HepG2 (cell line): Measurements from ENCODE around the gene FUT3. TPM values are rescaled to one million over a fixed set of nuclear protein-coding genes. Genes with fewer than 3 reads are reported as not detected.

Experiments
- ATAC-seq: fragments of 200-7000 bp; cut with Tn5 transposase; 3 replicates; pipeline ENCODE4 v1.9.1; 2020; ENCODE audit warnings: mild to moderate bottlenecking, moderate library complexity
- BruUV-seq: library from RNA; stranded (reverse); fragments of 400-500 nt; replicated peaks from 2 replicates; lab custom pipeline; 2021; lab: Mats Ljungman, UMichigan
- CTCF ChIA-PET: fragments of 300-600 bp; formaldehyde crosslinking; extraction: SDS; loops from one replicate; lab custom pipeline; 2021; ENCODE audit warnings: low total read pairs, inconsistent platforms, low intra/inter-chr PET ratio; lab: Yijun Ruan, JAX
- POLR2A ChIA-PET: fragments of 350-600 bp; sonication (Branson Sonifier 250); formaldehyde crosslinking; loops from one replicate; lab custom pipeline; 2020; ENCODE audit warnings: antibody characterized with exemption, inconsistent platforms; lab: Yijun Ruan, JAX
- DNase-seq: peaks from one replicate; pipeline ENCODE4 v3.0.0-alpha.2; 2015; ENCODE audit warnings: low spot score
- FAIRE-seq: peaks from 3 replicates; lab custom pipeline; 2011; peaks lifted over from hg19 to GRCh38; lab: Jason Lieb, UNC
- H2AFZ ChIP-seq: one replicate; pipeline ENCODE4 v1.6.1; 2011; ENCODE audit warnings: low read length, inconsistent platforms
- H3K27ac ChIP-seq: fragments of 300-600 bp; 3 replicates; pipeline ENCODE4 v1.8.0; 2011; ENCODE audit warnings: mixed run types, mild to moderate bottlenecking, mixed read lengths, low read length, inconsistent platforms; ENCODE audit not compliant: insufficient read depth; ENCODE audit errors: extremely low read length
- H3K27me3 ChIP-seq, 2 experiments: fragments of 200-600 bp in 1 of 2; 2 replicates in 1 of 2; 3 replicates in 1 of 2; pipeline versions ENCODE4 v1.6.0 to v1.8.0; 2011; ENCODE audit warnings: low read length in 2 of 2, mild to moderate bottlenecking in 2 of 2, moderate library complexity in 2 of 2, inconsistent platforms in 1 of 2; ENCODE audit not compliant: insufficient read depth in 2 of 2, control insufficient read depth in 1 of 2
- H3K36me3 ChIP-seq, 2 experiments: fragments of 200-600 bp in 1 of 2; replicated peaks in 1 of 2; 2 replicates in 1 of 2; 3 replicates in 1 of 2; pipeline versions ENCODE4 v1.5.1 to v1.8.0; 2011; ENCODE audit warnings: low read length in 2 of 2, inconsistent platforms in 1 of 2; ENCODE audit not compliant: insufficient read depth in 2 of 2, control insufficient read depth in 1 of 2
- H3K4me1 ChIP-seq: 2 replicates; pipeline ENCODE4 v1.5.1; 2012; ENCODE audit warnings: low read length, inconsistent platforms; ENCODE audit not compliant: insufficient read depth
- H3K4me2 ChIP-seq: 2 replicates; pipeline ENCODE4 v1.6.0; 2011; ENCODE audit warnings: low read depth, low read length, inconsistent platforms
- H3K4me3 ChIP-seq, 3 experiments: fragments of 200-600 bp in 1 of 3; sonication (generic), shearing (Covaris generic) in 1 of 3; replicated peaks in 1 of 3; 2 replicates each; pipeline ENCODE4 v1.5.1; 2011 to 2016; ENCODE audit warnings: low read length in 3 of 3, inconsistent platforms in 2 of 3, low read depth in 2 of 3, mild to moderate bottlenecking in 2 of 3, control low read depth in 1 of 3, mixed read lengths in 1 of 3; ENCODE audit not compliant: insufficient read depth in 1 of 3
- H3K79me2 ChIP-seq: one replicate; pipeline ENCODE4 v1.6.1; 2011; ENCODE audit warnings: low read length, inconsistent platforms; ENCODE audit not compliant: insufficient read depth
- H3K9ac ChIP-seq: 2 replicates; pipeline ENCODE4 v1.6.0; 2011; ENCODE audit warnings: mild to moderate bottlenecking, low read depth, low read length, inconsistent platforms; ENCODE audit not compliant: insufficient read depth
- H3K9me3 ChIP-seq: 2 replicates; pipeline ENCODE4 v1.5.1; 2012; ENCODE audit warnings: mild to moderate bottlenecking, low read length
- H4K20me1 ChIP-seq: 2 replicates; pipeline ENCODE4 v1.6.0; 2011; ENCODE audit warnings: inconsistent platforms, mild to moderate bottlenecking, low read length, moderate library complexity; ENCODE audit not compliant: insufficient read depth
- AFF4 ChIP-seq: sonication (generic); formaldehyde crosslinking; IDR thresholded peaks from 2 replicates; pipeline ENCODE4 v1.4.0; 2020; ENCODE audit warnings: missing genetic modification reagents
- AGO1 ChIP-seq: fragments of 200-400 bp; formaldehyde crosslinking; IDR thresholded peaks from 2 replicates; pipeline ENCODE4 v1.6.1; 2017; ENCODE audit warnings: mild to moderate bottlenecking, low read depth, low read length, moderate library complexity; ENCODE audit not compliant: poor library complexity, severe bottlenecking
- CENPX ChIP-seq: sonication (generic); formaldehyde crosslinking; IDR thresholded peaks from 2 replicates; pipeline ENCODE4 v1.9.0; 2021; ENCODE audit warnings: mild to moderate bottlenecking, missing genetic modification reagents, moderate library complexity
- DDIT3 ChIP-seq: sonication (generic); formaldehyde crosslinking; IDR thresholded peaks from 2 replicates; pipeline ENCODE4 v1.4.0; 2020; ENCODE audit warnings: mild to moderate bottlenecking, missing genetic modification reagents
- PRMT3 ChIP-seq: sonication (generic); formaldehyde crosslinking; IDR thresholded peaks from 2 replicates; pipeline ENCODE4 v1.8.1; 2022; ENCODE audit warnings: low read depth, mild to moderate bottlenecking, moderate library complexity, missing genetic modification reagents, borderline replicate concordance
- SIX4 ChIP-seq: sonication (generic); formaldehyde crosslinking; IDR thresholded peaks from 2 replicates; pipeline ENCODE4 v1.4.0; 2020; ENCODE audit warnings: missing genetic modification reagents
- SOX5 ChIP-seq: IDR thresholded peaks from 2 replicates; pipeline ENCODE4 v1.6.1; 2016; ENCODE audit warnings: borderline replicate concordance
- ZNF362 ChIP-seq: sonication (generic); formaldehyde crosslinking; IDR thresholded peaks from 2 replicates; pipeline ENCODE4 v1.4.0; 2020; ENCODE audit warnings: missing genetic modification reagents, mild to moderate bottlenecking, borderline replicate concordance
- ZSCAN21 ChIP-seq: sonication (generic); formaldehyde crosslinking; IDR thresholded peaks from 2 replicates; pipeline ENCODE4 v1.8.0; 2022; ENCODE audit warnings: mild to moderate bottlenecking, missing genetic modification reagents, moderate library complexity, borderline replicate concordance
- WGBS: methylation state at CpG from one replicate; pipeline ENCODE4 v1.1.6; 2017; ENCODE audit warnings: low lambda C conversion rate; 5-methylcytosine and 5-hydroxymethylcytosine counted together
- in situ Hi-C: cut with HindIII; loops from 2 replicates; pipeline ENCODE4 v1.10.0; 2017; ENCODE audit warnings: low pct_unique_long_range_greater_than_20kb; ENCODE audit not compliant: extremely low pct_ligation_motif_present
- intact Hi-C: fragments of 100-400 bp; cut with micrococcal nuclease; formaldehyde crosslinking; loops from one replicate; pipeline ENCODE4 v1.10.0; 2022; ENCODE audit not compliant: unreplicated experiment
- polyA plus RNA-seq, 8 experiments: library from polyadenylated mRNA; depleted of rRNA in 3 of 8; stranded (reverse) in 7 of 8; unstranded in 1 of 8; fragments of >200 nt; fragmentation: Illumina TruSeq in 4 of 8; extraction: Trizol in 4 of 8; gene quantifications; 2 replicates each; pipeline versions ENCODE4 v1.2.1 to v1.2.3, GENCODE V29; 2011 to 2016; ENCODE audit warnings: low read depth in 4 of 8, missing spikeins in 1 of 8, mixed read lengths in 1 of 8; ENCODE audit not compliant: insufficient read depth in 1 of 8
- total RNA-seq, 5 experiments: library from RNA; depleted of rRNA; stranded (reverse); fragments of >200 nt; fragmentation: Illumina TruSeq; extraction: Trizol; gene quantifications; 2 replicates each; pipeline ENCODE4 v1.2.3, GENCODE V29; 2016; ENCODE audit warnings: low read depth in 1 of 5

FUT3 gene
- total and polyA plus RNA-seq, 2 of the 13 experiments (the other 11 are each of a cell fraction or from before 2014, with no cell fraction given), result 0.53 to 1.1 TPM

- Histone ChIP-seq H2AFZ (no peak overlapping the region), H3K4me3 (no peak overlapping the region), H3K9me3 (no peaks in the 10 kb centered on the region), H3K79me2 (no peaks in the 10 kb centered on the region), H4K20me1 (no peaks in the 10 kb centered on the region), H3K9ac (no peak overlapping the region), H3K36me3 (peaks cover 0 to 6% of the 10 kb centered on the region in 2 experiments; a peak in 1 of 5 replicates), H3K4me1 (peaks cover 56% of the 10 kb centered on the region), H3K4me2 (no peak overlapping the region), H3K27ac (no peak overlapping the region), H3K27me3 (no peaks in the 10 kb centered on the region)
- BruUV-seq, result no TSS peak
- FAIRE-seq, result no peak
- CTCF ChIA-PET, result interaction anchor here (3.9 kb wide), 1 partner anchor 85 kb away, joined by 71 read pairs; the partner anchor contains the start of gene NRTN
- no peak; the same call in 2 of the 3 replicates for ATAC-seq
- POLR2A ChIA-PET, result interaction anchor here (0.8 to 3.3 kb wide), 4 partner anchors 14 to 62 kb away, joined by 3 to 22 read pairs (median 5); partner anchors contain the start of gene NDUFA11
- 77% methylated on average over 7 of the region's 10 CpGs for WGBS
- intact Hi-C loops (loop anchor here (2.0 kb wide), 1 partner anchor 19 kb away; the partner anchor contains the start of gene FUT5), in situ Hi-C loops (loop anchor here (5.0 kb wide), 2 partner anchors 53 to 83 kb away; partner anchors contain the start of genes FUT6 and NRTN)
- DNase-seq, result no peak
- TF ChIP-seq ZSCAN21 (CRISPR knock-in tag) (no peak), AGO1 (peak; percentile 31)
Observed at GRCh38 chr19:5890099-5890498, 38.9 kb upstream of the FUT3 start.

GRCh38 chr19:5889288-5889971 lies 38.2 kb upstream of the FUT3 start:
- Histone ChIP-seq H3K4me1 (peaks cover 57% of the 10 kb centered on the region), H3K36me3 (no peaks in the 10 kb centered on the region), H2AFZ (no peak overlapping the region), H3K79me2 (no peaks in the 10 kb centered on the region), H3K9ac (no peak overlapping the region), H3K27ac (no peak overlapping the region), H3K4me3 (0 out of 6 replicates have a peak overlapping the region, but pooled peaks of 1 of the 3 experiments have one; percentile 1), H3K4me2 (peak overlapping the region; percentile 59), H3K27me3 (no peaks in the 10 kb centered on the region), H3K9me3 (no peaks in the 10 kb centered on the region), H4K20me1 (no peaks in the 10 kb centered on the region)
- no peak for FAIRE-seq
- in situ Hi-C loops (no loop called here), intact Hi-C loops (no loop called here)
- WGBS, result 49% methylated on average over 17 of the region's 17 CpGs
- ATAC-seq, result no peak; the same call in 2 of the 3 replicates
- BruUV-seq, result no TSS peak
- DNase-seq, result no peak
- ChIA-PET POLR2A (interaction anchor here (2.6 to 3.3 kb wide), 2 partner anchors 14 to 62 kb away, joined by 7 to 22 read pairs; partner anchors contain the start of gene NDUFA11), CTCF (interaction anchor here (1.0 kb wide), 1 partner anchor 86 kb away, joined by 3 read pairs; no protein-coding TSS in a partner anchor)
- TF ChIP-seq DDIT3 (CRISPR knock-in tag) (no peak), SOX5 (no peak), ZNF362 (CRISPR knock-in tag) (no peak), AFF4 (no peak), CENPX (CRISPR knock-in tag) (no peak), SIX4 (no peak), PRMT3 (CRISPR knock-in tag) (no peak)
